ENCODE results near the gene HOATZ.

HOATZ gene

DNA sequence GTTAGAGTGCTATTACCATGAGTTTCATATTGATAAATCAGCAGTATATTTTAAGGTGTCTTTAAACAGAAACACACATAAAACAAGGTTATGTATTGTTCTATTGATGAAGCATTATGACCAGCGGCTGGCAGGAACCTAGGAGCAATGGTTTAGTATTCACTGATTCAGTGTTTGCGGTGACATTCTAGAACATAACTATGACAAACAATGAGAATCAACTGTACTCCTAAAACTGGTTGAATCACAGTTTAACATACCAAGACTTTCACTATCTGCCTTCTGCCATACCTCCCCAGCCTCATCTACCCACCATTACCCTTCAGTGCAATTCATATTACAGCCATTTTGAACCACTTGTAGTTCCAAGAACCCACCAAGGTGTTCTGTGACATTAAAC is 8.8 kb downstream of the HOATZ start:
- DNase-seq: no peak

DNA sequence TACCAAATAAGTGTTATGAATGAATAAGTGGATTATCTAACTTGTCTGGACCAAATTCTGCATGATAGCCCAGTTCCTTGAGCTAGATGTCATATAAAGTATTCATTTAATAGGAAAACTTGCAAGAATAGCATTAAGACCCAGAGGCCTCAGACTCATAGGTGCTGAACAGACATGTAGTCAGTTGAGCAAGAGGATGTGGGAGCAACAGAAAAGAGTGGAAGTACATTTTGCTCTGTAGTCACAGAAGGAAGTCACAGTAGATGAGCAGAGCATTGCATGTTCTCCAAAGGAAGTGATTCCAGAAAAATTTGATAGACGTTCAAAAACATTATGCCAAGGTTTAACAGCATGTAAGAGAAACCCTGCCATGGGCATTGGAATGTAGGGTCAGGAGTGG is 9.5 kb downstream of the HOATZ start:
- no peak for DNase-seq

DNA sequence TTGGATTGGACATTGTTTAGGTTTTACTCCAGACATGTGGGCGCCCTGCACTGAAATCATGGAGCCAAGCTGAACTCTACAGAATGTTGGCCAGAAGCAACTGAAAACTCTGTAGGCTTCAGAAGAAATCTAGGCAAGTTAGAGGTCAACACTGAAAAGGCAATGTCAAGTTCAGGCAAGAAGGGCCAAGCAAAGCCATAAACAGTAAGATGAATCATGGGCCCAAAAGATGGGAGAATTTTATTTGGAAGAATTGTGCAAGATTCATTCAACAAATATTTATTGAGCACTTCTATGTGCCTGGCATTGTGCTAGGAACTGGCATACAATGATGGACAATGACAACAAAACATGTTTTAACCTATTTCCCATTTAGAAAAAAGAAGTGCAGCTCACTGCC is 10.9 kb downstream of the HOATZ start:
- DNase-seq: no peak

DNA sequence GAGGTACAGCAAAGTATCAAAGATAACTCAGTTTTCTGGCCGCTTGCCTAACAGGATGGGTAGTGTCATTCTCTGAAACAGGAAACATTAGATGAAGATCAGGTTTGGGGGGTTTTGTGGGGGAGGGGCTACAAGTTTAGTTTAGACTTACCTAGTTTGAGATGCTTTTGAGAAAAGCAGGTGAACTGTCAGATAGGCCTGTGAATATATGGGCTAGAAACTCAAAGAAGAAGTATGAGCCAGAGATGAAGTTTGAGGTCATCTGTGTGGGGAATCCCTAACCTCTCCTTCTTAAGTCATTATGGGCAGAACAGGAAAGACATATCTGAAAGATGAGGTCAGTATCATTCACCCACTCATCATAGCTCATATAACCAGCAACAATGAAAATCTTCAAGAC is 11.9 kb downstream of the HOATZ start:
- DNase-seq: no peak

DNA sequence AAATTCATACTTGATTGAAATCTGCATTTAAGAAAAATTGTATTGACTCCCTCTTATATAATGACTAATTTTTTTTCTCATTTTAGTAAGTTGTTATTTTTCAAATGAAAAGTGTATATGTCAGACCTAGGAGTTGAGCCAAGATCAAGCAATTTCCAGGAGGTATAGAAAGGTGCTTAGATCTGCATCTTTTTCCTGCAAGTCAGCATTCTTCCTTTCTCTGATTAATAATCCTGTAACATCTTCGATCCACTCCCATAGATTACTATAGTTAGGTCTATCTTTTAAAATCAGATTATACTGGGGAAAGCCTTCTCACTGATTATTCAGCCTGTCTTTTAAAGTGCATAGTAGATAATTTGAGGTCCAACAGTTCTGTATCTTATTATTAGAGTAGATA is 12.7 kb downstream of the HOATZ start:
- DNase-seq: no peak

DNA sequence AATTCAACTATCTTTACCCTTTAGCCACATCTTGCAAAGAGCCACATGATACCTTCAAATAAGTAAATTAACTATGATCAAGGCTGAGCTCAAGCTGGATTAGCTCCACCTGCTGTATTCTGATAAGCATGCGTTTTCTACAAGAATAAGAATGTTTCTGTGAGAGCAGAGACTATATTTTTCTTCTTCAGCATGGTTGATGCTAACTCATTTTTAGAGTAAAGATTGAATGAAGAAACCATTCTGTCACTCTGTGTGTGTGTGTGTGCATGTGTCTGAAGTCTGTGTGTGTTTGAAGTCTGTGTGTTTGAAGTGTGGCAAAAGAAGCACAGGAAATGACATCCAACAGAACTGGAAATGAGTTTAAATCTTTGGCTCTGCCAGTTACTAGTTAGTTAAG is 14.0 kb downstream of the HOATZ start:
- DNase-seq: no peak

DNA sequence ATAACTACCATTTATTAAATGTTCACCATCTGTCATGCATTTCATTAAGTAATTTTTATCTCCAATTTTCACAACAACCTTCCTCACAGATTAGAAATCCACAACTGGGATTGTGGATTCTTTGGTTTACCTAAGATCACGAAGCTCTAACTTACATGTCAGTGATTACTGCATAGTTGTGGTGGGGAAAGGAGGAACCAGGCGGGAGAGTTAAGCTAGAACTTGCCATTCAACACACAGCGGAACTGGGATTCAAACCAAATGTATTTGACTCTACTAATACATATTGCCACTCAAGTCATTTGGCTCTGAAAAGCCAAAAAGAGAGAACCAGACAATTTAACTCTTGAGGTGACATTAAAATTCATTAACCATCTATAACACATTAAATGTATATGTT is 15.5 kb downstream of the HOATZ start:
- DNase-seq: no peak

DNA sequence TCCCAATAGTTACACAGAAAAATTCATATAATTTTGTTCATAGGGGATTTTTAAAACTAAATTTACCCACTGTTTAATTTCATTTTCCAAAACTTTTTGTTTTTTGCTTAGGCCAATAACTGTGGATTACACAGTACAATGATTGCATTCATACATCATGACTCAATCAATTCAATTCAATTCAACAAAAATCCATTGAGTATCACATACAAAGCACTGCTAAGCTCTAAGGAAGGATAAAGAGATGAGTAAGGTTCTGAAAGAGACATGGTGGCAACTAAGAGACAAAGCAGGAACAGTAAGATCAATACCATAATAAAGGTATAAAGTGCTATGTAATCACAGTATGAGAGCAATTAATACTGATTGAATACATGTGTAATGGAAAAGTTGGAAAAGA is 16.6 kb downstream of the HOATZ start:
- no peak for DNase-seq

DNA sequence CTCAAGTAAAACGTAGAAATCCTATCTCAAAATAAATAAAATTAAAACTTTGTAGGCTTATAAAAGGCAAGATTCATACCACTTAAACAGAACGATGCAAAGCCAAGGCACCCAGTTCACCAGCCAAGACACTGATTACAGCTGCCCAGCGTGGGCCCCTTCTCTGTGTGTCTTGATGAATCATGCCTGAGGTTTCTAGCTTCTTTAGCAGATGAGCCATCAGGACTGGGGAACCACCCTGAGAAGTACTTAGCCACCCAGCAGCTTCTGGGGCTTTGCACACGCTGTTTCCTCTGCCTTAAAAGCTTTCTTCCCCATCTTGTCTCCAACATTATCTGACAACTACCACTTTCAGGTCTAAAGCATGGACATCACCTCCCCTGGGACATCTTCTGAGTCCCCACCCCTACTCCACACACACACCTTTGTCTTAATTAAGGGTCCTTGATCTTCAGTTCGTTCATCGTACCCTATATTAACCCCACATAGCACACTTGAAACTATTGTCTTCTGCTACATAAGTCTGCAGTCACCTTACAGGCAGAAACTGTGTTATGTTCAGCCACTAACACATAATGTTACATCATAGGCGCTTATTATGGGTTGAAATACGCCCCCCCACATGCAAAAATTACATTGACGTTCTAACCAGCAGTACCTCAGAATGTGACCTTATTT is 17.2 kb downstream of the HOATZ start:
- DNase-seq: no peak

DNA sequence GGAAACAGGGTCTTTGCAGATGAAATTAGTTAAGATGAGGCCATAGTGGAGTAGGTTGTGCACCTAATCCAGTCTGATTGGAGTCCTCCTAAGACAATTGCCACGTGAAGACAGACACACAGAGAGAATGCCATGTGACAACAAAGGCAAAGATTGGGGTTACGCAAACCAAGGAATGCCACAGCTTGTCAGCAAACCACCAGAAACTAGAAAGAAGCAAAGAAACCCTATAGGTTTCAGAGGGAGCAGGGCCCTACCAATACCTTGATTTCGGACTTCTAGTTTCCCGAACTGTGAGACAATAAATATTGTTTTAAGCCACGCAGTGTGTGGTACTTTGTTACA is 17.8 kb downstream of the HOATZ start:
- DNase-seq: no peak

DNA sequence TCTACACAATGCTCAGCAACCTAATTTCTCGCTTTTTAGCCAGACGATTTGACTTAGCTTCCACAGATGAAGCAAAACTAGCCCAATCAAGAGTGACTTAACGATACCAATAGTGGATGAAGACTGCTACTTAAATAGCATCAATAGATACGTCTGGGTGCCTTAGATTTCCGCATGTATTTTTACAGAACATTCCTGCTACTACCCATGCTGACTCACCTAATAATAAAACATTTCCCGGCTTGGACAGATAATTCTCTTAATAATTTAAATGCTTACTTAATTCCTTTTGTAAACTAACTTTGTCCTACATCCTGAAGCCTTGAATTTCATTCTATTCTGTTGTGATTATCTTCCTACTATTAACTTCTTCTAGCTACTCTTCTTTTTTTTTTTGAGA is 20.7 kb downstream of the HOATZ start:
- DNase-seq: no peak

DNA sequence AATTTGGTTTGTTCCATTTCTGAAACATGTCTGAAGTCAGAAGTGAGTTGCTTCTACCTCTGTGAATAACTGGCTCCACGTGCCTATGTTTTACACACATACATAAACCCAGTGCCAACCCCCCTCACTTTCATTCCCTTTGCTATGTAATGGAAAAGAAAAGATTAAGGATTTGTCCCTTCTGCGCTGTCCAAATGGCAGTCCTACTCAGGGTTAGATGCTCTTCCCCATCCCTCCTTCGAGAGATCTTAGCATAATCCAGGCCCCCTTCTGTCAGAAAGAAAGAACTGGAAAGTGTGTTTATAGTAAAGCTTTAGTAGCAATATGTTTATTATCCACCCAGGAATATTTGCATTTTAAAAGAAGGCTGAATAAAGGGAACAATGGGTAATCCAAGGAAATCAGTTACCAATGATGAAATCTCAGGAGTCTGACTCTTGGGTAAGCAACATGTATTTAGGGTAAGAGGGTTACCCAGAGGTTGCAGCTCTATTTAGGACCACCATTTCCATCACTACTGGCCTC is 22.8 kb downstream of the HOATZ start:
- DNase-seq: no peak

DNA sequence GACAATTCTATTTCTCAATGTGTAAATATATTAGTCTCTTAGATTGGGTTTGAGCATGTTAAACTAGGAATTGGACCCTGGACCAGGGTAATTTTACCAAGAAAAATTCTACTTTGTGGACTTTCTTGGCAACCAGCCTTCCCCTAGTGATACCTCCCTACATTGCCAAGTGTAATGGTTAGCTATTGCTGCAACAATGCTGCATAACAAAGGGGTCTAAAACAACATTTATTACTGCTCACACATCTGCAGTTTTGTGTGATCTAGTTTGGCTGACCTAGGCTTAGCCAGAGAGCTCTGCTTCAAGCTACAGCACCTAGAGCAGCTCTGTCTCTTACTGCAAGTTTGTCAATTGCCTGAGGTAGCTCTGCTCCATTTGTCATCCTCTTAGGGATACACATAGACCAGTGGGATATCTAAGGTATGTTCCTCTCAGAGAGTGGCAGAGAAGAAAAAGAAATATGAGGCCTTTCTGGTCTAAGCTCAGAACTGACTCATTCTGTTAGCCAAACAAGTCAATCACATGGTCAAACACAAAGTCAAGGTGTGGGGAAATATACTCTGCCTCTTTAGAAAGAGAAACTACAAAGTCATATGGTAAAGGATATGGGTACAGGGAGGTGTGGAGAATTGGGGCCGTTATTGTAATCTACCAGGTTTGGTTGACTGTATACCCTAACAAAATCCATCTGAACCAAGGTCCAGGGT is 24.0 kb downstream of the HOATZ start:
- no peak for DNase-seq

DNA sequence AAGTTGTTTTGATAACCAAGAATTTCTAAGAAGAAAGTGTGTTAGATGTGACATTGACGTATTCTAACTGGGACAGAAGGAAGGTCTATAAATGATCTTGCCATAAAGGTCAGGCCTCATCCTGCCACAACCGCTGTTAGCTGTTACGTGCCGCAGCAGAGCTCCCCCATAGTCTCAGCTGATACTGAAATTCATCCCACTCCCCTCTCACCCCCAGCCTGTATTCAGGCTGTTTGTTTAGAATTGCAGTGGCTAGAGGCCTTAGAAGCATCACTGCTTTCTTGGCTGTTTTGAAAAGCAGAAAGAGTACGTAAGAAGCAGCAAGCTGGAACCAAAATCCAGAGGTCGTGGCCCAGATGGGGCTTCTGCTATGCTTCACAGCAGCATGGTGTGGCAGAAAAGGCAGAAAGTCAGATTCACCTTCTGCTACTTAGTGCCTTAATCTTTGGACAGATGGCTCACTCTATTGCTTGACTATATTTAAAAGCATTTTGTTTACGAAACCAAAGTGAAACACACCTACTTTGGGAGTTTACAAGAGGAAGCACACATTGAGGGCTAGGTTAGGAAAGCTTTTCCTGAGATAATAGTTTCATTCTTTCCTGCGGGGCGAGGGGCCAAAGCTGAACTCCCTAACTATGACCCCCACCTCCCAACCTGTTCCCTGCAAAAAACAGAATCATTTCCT is 25.0 kb downstream of the HOATZ start:
- no peak for DNase-seq

DNA sequence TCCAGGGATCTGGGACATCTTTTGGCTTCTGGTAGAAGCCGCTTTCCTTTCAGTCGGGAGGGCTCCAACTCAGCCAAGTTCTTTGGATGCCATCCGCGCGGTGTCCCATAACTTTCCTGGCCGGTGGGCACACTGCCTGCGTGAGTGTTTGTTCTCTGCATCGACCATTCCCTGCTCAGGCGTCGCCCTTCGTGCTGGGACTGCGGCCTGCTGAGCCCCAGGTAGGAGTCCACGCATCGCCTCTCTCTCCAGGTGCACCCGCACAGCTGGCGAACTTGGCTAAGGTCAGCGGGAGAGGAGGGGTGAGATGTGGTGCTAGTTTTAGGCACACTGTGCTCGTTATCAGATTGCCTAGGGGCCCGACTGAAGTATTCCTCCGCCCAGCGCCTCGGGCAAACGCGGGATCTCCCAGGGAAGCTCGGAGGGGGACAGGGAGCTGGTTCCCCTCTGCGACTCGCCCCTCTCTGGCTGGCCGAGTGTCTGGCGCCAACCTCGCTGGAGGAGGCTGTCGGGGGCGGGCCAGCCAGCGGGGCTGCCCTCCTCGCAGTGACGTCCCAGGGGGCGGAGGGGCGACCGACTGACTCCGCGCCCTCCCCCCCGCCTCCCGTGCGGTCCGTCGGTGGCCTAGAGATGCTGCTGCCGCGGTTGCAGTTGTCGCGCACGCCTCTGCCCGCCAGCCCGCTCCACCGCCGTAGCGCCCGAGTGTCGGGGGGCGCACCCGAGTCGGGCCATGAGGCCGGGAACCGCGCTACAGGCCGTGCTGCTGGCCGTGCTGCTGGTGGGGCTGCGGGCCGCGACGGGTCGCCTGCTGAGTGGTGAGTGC is 25.7 kb downstream of the HOATZ start, which contains the start of gene LAYN:
Gene LAYN, plus strand, starts transcription at position 607 of the 823 bp plus-strand sequence. Its CDS starts 124 bp downstream, at position 731.
- DNase-seq: peak; percentile 61

DNA sequence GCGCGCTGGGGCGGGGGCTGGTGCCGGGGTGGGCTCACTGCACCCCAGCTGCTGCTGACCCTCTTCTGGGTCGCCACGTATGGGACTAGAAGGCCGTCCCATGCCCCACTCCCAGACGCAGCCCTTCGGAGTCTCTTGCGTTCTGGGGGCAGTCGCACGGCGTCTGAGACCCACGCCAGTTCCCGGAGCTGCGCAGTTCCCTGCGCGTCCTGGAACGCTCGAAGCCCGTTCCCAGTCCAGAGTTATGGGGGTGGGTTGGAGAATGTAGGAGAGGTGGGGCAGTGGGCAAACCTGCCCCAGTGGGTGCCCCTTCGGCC is 26.3 kb downstream of the HOATZ start:
- no peak for DNase-seq

DNA sequence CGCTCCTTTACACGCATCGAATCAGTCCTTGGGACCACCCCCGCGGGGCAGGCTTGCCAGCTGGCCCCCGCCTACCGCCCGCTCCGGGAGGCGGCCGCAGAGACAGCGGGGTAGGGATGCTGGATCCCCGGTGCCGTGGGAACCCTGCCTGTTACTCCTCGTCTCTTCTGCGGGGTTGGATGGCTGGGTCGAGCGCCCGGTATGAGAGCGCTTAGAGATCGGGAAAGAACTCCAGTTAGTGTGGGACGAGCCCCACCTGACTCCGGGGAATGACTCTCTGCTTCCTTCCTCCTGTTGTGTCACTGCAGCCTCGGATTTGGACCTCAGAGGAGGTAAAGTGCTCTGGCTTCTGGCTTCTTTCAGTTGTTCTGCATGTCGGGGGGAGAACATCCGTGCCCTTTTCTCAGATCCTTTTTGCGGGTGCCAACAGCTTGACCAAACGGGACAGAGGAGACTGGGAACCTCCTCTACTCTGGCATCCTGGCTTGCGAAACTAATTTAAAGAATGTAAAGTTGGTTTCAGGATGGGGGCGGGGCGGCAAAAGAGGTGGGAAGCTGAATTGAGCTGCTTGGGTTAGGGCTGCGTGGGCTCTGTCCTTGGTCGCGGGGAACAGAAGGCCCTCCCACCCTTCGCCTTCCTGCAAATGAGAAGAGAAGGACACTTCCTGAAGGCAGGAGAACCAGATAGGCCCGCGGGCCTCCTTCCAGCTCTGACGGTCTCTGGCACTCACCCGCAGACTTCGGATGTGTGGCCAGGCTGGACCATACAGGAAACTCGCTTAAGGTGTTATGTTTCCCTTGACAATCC is 26.9 kb downstream of the HOATZ start:
- no peak for DNase-seq

DNA sequence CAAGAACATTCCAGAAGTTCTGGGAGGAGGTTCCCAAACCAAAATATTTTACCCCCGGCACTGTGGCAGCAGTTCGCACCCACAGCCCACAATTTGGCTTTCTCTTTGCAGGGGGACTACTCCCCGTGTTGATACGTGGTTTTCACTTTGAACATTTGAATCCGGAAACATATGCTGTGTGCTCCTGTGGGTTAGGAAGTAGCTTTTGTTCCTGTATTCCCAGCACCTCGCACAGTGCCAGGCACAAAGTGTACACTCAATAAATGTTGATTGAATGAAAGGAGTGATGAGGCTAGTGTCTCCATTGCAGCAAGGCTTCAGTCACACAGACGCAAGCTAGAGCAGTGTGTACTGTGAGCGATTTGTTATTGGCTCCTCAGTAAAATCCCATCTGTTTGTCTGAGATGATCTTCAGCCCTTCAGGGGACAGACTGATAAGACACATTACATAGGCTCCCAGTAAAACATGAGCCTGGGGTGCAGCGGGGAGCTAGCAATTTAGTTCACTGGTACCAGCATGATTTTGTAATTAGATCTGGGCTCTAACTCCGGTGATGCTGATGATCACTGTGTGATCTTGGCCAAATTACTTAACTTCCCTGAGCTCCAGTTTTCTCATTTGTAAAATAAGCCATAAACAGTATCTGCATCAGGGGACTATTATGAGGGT is 28.2 kb downstream of the HOATZ start:
- DNase-seq: no peak

DNA sequence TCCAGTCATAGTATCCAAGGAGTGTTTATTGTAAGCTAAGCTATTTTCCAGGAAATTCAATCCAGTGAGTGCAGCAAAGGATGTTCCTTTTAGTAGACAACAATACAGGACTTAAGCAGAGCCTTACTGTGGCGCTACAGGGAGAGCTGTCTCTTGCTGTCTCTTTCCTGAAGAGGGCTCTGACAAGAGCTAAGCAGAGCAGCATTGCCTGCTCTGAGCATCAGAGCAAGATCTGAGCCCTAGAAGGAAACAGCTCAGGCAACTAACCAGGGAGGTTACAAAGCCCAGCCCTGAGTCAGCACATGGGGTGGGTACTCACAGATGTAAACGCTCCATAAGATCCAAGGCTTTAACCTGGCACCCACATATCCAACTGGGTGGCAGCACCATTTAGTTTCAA is 33.9 kb downstream of the HOATZ start:
- no peak for DNase-seq

DNA sequence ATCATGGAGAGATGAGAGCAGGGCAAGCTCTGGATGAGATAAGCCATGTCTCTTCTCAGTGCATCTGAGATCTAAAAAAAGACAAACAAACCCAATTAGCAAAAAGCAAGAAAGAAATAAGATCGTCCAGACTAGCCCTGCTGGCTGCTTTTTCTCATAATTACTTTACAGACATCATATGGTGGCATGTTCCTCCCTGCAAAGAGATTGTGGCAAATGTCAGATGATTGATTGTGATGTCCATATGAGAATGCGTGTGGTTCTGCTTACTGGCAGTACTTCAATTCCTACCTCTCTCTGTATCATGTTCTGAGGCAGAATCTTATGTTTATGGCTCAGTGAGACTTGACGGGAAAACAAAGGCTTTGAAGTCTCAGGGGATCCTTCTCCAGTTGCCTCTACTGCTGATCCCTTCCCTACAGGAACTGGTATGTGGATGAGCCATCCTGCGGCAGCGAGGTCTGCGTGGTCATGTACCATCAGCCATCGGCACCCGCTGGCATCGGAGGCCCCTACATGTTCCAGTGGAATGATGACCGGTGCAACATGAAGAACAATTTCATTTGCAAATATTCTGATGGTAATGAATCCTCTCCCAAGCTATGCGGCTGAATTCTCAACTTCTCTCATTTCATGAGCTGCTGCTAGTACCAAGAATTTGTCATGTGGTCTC is 34.8 kb downstream of the HOATZ start:
- DNase-seq: no peak

DNA sequence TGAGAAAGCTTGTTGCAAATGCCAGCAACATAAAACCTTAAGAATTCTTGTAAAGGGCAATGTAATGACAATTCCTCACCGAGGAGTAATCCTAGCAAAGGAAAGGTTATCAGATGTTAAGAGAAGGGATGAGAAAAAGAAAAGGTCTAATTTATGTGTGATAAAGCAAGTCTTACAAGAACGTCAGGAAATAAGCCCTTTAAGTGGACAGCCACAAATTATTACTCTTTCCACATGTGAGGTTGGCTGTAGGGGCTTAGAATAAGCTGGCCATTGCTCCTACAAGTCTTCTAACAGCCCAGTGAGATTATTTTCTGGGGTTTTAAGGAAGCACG is 35.3 kb downstream of the HOATZ start:
- no peak for DNase-seq
